HG03571 (cell line): ENCODE data around the gene MUC5B.

Experiments
- ATAC-seq: cut with Tn5 transposase; IDR thresholded peaks from one replicate; pipeline ENCODE4 v1.9.1; 2021; ENCODE audit not compliant: unreplicated experiment

MUC5B gene

DNA sequence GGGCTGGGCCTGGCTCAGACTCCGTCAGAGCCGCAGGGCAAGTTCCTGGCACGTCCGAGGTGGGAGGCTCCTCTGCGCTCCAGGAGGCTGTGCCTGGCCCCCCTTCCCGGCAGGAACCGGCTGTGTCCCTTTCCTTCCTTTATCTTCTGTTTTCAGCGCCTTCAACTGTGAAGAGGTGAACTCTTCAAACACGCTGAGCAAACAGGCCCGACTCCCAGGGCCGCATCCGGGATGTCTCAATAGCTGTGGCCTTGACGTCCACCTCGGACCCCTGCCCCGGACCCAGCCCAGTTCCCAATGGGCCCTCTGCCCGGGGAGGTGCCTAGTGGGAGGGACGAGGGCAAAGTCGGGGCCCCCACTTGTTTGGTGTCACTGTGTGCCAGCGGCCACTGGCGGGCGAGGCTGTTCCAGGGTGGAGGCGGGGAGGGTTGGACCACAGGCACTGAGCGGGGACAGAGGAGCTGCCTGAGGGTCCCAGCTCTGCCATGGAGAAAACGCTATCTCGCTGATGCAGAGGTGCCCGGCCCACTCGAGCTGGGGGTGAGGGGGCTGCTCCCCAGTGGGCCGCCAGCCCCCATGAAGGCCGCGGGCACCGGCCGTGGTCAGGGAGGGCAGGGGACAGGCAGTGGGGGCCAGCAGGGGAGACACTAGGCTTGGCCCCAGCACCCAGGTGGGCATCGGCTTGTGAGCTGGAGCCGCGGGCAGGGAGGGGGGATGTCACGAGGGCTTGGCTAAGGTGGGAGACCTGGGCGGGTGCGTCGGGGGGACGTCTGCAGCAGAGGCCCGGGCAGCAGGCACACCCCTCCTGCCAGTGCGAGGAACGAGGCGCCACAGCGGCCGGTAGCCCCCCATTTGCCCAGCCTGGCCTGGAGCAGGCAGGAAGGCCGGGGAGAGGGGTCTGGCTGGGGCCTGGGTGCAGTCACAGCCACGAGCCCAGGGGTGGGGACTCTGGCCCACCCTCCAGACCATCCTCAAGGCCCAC, 2.7 kb upstream of the MUC5B start:
- no peak for ATAC-seq

- ATAC-seq, result no peak
These were observed 1.7 kb upstream of the MUC5B start for GRCh38 chr11:1220941-1221721.

GRCh38 chr11:1221848-1222311, 986 bp upstream of the MUC5B start:
- no peak for ATAC-seq

DNA sequence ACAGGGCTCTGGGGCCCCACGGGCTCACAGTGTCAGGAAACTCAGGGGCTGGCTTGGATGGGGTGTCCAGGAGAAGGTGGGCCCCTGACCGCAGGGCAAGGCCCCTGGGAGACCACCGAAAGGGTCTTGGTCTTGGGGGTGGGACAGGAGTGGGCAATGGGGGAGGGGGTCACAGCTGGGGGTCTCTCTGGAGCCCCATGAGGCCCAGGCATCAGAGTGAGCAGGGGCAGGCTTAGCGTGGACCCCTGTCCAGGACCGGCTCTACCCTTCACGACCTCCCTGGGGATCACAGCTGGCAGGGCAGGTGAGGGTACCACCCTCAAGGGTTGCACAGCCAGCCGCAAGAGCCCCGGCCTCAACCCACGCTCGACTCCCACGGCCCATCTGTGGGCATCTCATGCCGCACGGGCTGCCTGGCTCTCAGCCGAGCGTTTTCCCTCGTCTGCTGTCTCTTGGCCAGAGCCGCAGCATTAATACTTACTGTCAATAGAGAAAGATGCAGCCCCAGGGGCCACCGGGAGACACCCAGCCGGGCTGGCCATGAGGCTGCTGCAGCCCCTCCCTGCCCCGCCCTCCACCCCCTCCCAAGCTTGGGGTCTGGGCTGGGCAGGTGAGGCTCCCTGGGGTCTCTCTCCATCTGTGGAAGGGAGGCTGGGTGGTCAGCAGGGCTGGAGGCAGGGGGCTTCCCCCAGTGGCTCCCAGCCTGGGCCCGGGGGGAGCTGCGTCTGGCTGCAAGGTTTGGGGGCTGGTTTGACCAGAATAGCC, 662 bp downstream of the MUC5B start:
- no peak for ATAC-seq

DNA sequence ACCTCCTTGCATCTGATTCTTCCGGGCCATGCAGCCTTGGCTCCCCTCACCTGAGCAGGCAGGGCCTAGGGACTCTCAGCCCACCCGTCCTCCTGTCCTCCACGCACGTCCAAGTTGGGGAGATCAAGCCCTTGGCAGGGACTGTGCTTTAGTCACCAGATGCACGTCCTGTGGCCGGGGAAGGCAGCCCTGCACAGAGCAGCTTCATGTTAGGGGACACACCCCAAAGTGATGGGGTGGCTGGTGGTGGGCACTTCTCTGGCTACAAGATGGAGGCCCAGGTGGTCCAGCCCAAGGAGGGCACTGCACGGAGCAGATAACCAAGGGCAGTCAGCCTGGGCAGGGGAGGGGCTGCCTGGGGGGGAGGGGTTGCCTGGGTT, 1.2 kb downstream of the MUC5B start:
- no peak for ATAC-seq

DNA sequence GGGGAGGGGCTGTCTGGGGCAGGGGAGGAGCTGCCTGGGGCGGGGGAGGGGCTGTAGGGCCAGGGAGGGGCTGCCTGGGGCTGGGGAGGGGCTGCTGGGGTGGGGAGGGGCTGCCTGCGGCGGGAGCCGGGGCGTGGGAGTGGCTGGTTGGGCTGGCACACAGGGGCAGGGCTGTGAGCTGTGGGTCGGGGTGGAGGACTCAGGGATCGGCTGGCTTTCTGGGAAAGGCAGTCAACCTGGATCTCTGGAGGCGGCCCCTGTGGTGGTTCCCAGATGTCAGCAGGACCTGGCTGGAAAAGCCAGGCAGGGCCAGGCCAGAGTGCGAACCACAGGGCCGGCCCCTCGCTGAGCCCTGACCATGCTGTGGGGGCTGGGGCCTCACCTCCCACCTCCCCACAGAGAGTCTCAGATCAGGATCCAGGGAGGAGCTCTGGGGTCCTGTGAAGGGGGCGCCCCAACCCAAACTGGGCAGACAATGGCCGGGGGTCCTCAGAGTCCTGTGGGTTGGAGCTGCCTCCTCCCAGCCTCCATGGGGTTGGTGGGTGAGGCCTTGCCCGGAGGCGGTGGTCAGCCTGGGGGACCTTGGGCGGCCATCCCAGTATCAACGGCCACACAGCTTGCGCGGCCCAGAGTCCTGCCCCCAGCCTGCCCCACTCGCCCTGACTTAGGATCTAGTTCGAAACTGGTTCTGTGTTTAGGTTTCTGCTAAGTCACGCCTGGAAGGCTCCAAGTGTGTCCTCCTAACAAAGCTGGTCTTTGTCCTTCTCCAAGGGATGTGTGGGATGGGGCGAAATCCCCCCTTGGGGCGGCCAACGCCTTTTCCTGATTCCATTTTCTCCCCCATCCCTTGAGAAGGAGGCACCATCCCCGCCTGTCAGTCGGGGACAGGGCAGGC, 1.9 kb downstream of the MUC5B start:
- ATAC-seq, result no peak

GRCh38 chr11:1225386-1226225, 2.7 kb downstream of the MUC5B start:
- ATAC-seq, result no peak

DNA sequence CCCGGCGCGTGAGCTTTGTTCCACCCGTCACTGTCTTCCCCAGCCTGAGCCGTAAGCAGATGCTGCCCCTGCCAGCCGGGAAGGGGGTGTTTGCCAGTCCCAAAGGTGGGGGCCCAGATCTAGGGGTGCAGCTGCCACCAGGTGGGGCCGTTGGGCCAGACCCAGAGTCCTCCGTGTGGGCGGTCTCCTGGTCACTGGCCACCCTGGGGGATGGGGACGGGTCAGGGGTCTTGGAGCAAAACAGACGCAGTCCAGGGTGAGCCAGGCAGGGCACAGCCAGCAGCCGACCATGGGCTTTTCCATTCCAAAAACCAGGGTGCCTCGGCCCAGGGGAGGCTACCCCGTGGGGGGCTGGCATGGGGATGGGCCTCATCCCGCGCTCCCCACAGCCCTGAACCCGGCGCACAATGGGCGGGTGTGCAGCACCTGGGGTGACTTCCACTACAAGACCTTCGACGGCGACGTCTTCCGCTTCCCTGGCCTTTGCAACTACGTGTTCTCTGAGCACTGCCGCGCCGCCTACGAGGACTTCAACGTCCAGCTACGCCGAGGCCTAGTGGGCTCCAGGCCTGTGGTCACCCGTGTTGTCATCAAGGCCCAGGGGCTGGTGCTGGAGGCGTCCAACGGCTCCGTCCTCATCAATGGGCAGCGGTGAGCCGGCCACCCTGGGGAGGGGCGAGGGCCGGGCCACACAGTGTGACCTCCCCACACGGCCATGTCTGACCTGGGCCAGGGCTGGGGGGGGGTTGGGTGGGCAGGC, 3.5 kb downstream of the MUC5B start:
- no peak for ATAC-seq

- ATAC-seq, result no peak
These were observed 4.2 kb downstream of the MUC5B start for GRCh38 chr11:1226986-1227550.

GRCh38 chr11:1227551-1228100, 4.8 kb downstream of the MUC5B start:
- ATAC-seq, result no peak

- no peak for ATAC-seq
These were observed 5.4 kb downstream of the MUC5B start for GRCh38 chr11:1228101-1228821.

- no peak for ATAC-seq
These were observed 6.1 kb downstream of the MUC5B start for GRCh38 chr11:1228921-1229451.

DNA sequence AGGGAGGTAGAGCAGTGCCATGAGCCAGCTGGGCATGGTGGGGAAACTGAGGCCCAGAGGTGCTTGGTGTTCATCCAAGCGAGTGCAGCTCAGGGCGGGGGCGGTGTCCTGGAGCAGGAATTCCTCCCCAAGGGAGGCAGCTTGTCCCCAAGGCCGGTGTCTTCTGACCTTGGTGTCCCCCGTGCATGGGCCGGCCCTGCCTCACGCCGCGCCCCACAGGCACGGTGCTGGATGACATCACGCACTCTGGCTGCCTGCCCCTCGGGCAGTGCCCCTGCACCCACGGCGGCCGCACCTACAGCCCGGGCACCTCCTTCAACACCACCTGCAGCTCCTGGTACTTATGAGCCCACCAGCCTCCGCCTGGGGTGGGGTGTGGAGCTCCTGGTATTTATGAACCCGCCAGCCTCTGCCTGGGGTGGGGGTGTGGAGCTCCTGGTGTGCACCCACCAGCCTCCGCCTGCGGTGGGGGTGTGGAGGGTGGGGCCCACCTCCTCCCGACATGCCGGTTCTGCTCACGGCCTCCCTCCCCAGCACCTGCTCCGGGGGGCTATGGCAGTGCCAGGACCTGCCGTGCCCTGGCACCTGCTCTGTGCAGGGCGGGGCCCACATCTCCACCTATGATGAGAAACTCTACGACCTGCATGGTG, 6.7 kb downstream of the MUC5B start:
- ATAC-seq, result no peak

DNA sequence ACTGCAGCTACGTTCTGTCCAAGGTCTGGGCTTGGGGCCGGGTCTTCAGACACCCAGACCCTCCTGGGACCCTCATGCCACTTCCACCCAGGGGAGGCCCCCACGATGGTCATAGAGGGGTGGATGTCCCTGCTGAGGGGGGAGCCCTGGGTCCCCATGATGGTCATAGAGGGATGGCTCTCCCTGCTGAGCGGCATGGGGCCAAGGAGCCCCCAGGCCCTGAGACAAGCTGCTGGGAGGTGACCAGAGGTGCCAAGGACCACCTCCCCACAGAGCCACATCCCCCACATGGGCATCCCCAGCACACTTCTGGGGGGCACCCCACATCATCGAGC, 7.2 kb downstream of the MUC5B start:
- ATAC-seq, result no peak

DNA sequence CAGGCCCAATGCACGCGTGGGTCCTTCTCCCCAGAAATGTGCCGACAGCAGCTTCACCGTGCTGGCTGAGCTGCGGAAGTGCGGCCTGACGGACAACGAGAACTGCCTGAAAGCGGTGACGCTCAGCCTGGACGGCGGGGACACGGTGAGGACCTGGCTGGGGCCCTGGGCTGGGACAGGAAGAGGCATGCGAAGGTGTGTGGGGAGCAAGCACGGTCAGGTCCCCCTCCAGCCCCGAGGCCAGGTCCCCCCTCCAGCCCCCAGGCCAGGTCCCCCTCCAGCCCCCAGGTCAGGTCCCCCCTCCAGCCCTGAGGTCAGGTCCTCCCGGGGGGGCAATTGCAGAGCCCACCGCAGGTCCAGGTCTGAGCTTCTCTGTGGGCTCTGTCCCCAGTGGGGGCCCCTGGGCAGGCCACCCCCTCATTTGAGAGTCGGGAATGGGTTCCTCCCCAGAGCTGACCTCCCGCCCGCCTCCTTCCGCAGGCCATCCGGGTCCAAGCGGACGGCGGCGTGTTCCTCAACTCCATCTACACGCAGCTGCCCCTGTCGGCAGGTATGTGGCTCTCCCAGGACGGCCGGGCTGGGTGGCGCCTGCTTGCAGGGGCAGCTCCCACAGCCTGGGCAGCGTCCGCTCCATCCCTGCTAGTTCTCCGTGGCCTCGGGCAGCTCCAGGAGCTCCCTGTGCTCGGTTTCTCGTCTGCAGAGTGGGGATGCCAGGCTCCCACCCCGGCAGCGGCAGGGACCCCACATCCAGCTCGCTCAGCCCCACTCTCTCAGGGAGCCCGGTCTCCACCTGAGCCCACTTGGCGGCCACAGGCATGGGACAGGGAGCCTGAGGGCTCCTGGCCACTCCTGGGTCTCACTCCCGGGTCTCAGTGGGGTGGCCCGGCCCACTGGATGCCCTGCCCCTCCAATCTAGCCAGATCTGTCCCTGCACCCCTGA, 7.9 kb downstream of the MUC5B start:
- ATAC-seq, result no peak
